ENCODE data around the gene MEP1A. TPM values are rescaled to one million over a fixed set of nuclear protein-coding genes. Genes with fewer than 3 reads are reported as not detected.

Gene MEP1A
- total and polyA plus RNA-seq, 9 of the 15 experiments (the other 6 are each of a cell fraction or from before 2014, with no cell fraction given): not detected

DNA sequence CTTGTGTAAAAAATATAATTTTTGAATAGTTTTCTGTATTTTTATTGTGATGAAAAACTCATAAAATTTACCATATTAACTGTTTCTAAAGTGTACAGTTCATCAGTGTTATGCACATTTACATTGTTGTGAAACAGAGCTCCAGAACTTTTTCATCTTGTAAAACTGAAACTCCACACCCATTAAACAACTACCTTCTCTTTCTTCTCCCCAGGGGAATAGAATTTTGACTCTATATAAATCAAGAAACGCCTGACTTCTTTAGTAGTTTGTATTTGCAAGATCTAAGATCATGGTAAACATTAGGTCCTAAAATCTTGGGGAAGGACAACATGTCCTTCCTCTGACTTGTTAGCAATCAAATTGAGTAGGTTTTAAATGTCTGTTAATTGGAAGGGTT lies 37.3 kb upstream of the MEP1A start:
- no peaks in the 10 kb centered on the region for H3K36me3 ChIP-seq (ENCODE audit: control insufficient read depth, insufficient read depth, low read length)
- H3K9me3 ChIP-seq (replicated peaks; ENCODE audit: control insufficient read depth, insufficient read depth, low read depth, low read length): no peaks in the 10 kb centered on the region
- no peak overlapping the region for H3K9ac ChIP-seq (ENCODE audit: insufficient read depth in 1 of 2, low read depth in 2 of 2, low read length in 2 of 2)
- in situ Hi-C loops (cut with MboI): no loop called here
- no peaks in the 10 kb centered on the region for H3K79me2 ChIP-seq (ENCODE audit: control insufficient read depth, insufficient read depth, low read length)
- no peak overlapping the region for H2AFZ ChIP-seq (ENCODE audit: low read depth, low read length)
- no peak overlapping the region for H3K4me3 ChIP-seq
- H3K9me1 ChIP-seq (ENCODE audit: control insufficient read depth, insufficient read depth, low read length): no peaks in the 10 kb centered on the region
- ChIA-PET POLR2A (no interaction called here), CTCF (ENCODE audit: low intra/inter-chr PET ratio) (no interaction called here)
- no peaks in the 10 kb centered on the region for H3K4me1 ChIP-seq (replicated peaks in 1 of 2; ENCODE audit: control insufficient read depth in 2 of 2, insufficient read depth in 2 of 2, low read length in 2 of 2)
- no peaks in the 10 kb centered on the region for H3K27me3 ChIP-seq (ENCODE audit: control insufficient read depth in 2 of 2, insufficient read depth in 2 of 2, low read length in 2 of 2)
- 0% methylated on average over 1 of the region's 1 CpG for WGBS (ENCODE audit: insufficient coverage, low coverage, missing lambda C conversion rate)
- no peak overlapping the region for H3K4me2 ChIP-seq (ENCODE audit: insufficient read depth, low read length)
- ATAC-seq (no peak), DNase-seq (ENCODE audit: extremely low read depth in 1 of 4, low spot score in 3 of 4) (no peak), FAIRE-seq (no peak)
- intact Hi-C loops (cut with micrococcal nuclease): no loop called here
- BruUV-seq (replicated peaks): no TSS peak
- H4K20me1 ChIP-seq (replicated peaks; ENCODE audit: control insufficient read depth, insufficient read depth, low read length): no peaks in the 10 kb centered on the region
- H3K27ac ChIP-seq (ENCODE audit: extremely low read depth, low read depth, low read length): no peak overlapping the region
- TF ChIP-seq, protein P1, sequence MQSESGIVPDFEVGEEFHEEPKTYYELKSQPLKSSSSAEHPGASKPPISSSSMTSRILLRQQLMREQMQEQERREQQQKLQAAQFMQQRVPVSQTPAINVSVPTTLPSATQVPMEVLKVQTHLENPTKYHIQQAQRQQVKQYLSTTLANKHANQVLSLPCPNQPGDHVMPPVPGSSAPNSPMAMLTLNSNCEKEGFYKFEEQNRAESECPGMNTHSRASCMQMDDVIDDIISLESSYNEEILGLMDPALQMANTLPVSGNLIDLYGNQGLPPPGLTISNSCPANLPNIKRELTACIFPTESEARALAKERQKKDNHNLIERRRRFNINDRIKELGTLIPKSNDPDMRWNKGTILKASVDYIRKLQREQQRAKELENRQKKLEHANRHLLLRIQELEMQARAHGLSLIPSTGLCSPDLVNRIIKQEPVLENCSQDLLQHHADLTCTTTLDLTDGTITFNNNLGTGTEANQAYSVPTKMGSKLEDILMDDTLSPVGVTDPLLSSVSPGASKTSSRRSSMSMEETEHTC (IDR thresholded peaks at IDR 0.05): no peak
- TF ChIP-seq NFATC3 (IDR thresholded peaks at IDR 0.05) (no peak), E2F4 (CRISPR knock-in tag; IDR thresholded peaks at IDR 0.05; ENCODE audit: low read depth) (no peak), NONO (IDR thresholded peaks at IDR 0.05; ENCODE audit: low read depth in 2 of 2, low read length in 1 of 2) (no peak), SMARCB1 (IDR thresholded peaks at IDR 0.05; ENCODE audit: insufficient read length, low read depth) (no peak), RCOR1 (IDR thresholded peaks at IDR 0.05; ENCODE audit: borderline replicate concordance in 1 of 2, low read depth in 2 of 2, low read length in 2 of 2) (no peak), DNMT1 (IDR thresholded peaks at IDR 0.05) (no peak), ZNF140 (CRISPR knock-in tag; IDR thresholded peaks at IDR 0.05) (no peak), ARID1B (IDR thresholded peaks at IDR 0.05) (no peak)
- TF ChIP-seq, protein P2, sequence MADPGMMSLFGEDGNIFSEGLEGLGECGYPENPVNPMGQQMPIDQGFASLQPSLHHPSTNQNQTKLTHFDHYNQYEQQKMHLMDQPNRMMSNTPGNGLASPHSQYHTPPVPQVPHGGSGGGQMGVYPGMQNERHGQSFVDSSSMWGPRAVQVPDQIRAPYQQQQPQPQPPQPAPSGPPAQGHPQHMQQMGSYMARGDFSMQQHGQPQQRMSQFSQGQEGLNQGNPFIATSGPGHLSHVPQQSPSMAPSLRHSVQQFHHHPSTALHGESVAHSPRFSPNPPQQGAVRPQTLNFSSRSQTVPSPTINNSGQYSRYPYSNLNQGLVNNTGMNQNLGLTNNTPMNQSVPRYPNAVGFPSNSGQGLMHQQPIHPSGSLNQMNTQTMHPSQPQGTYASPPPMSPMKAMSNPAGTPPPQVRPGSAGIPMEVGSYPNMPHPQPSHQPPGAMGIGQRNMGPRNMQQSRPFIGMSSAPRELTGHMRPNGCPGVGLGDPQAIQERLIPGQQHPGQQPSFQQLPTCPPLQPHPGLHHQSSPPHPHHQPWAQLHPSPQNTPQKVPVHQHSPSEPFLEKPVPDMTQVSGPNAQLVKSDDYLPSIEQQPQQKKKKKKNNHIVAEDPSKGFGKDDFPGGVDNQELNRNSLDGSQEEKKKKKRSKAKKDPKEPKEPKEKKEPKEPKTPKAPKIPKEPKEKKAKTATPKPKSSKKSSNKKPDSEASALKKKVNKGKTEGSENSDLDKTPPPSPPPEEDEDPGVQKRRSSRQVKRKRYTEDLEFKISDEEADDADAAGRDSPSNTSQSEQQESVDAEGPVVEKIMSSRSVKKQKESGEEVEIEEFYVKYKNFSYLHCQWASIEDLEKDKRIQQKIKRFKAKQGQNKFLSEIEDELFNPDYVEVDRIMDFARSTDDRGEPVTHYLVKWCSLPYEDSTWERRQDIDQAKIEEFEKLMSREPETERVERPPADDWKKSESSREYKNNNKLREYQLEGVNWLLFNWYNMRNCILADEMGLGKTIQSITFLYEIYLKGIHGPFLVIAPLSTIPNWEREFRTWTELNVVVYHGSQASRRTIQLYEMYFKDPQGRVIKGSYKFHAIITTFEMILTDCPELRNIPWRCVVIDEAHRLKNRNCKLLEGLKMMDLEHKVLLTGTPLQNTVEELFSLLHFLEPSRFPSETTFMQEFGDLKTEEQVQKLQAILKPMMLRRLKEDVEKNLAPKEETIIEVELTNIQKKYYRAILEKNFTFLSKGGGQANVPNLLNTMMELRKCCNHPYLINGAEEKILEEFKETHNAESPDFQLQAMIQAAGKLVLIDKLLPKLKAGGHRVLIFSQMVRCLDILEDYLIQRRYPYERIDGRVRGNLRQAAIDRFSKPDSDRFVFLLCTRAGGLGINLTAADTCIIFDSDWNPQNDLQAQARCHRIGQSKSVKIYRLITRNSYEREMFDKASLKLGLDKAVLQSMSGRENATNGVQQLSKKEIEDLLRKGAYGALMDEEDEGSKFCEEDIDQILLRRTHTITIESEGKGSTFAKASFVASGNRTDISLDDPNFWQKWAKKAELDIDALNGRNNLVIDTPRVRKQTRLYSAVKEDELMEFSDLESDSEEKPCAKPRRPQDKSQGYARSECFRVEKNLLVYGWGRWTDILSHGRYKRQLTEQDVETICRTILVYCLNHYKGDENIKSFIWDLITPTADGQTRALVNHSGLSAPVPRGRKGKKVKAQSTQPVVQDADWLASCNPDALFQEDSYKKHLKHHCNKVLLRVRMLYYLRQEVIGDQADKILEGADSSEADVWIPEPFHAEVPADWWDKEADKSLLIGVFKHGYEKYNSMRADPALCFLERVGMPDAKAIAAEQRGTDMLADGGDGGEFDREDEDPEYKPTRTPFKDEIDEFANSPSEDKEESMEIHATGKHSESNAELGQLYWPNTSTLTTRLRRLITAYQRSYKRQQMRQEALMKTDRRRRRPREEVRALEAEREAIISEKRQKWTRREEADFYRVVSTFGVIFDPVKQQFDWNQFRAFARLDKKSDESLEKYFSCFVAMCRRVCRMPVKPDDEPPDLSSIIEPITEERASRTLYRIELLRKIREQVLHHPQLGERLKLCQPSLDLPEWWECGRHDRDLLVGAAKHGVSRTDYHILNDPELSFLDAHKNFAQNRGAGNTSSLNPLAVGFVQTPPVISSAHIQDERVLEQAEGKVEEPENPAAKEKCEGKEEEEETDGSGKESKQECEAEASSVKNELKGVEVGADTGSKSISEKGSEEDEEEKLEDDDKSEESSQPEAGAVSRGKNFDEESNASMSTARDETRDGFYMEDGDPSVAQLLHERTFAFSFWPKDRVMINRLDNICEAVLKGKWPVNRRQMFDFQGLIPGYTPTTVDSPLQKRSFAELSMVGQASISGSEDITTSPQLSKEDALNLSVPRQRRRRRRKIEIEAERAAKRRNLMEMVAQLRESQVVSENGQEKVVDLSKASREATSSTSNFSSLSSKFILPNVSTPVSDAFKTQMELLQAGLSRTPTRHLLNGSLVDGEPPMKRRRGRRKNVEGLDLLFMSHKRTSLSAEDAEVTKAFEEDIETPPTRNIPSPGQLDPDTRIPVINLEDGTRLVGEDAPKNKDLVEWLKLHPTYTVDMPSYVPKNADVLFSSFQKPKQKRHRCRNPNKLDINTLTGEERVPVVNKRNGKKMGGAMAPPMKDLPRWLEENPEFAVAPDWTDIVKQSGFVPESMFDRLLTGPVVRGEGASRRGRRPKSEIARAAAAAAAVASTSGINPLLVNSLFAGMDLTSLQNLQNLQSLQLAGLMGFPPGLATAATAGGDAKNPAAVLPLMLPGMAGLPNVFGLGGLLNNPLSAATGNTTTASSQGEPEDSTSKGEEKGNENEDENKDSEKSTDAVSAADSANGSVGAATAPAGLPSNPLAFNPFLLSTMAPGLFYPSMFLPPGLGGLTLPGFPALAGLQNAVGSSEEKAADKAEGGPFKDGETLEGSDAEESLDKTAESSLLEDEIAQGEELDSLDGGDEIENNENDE (IDR thresholded peaks at IDR 0.05; ENCODE audit: low read depth, low read length): no peak

Data from K562 (cell line).